Measurements from ENCODE around the gene HLTF. TPM values are rescaled to one million over a fixed set of nuclear protein-coding genes. Genes with fewer than 3 reads are reported as not detected.

HLTF gene
- total and polyA plus RNA-seq, 2 of the 13 experiments (the other 11 are each of a cell fraction or from before 2014, with no cell fraction given), result 12.0 to 22.9 TPM

GRCh38 chr3:148991219-148992026 is 94.9 kb downstream of the HLTF start, which contains the start of gene GYG1 (continued):
- TF ChIP-seq STAT6 (CRISPR knock-in tag; IDR thresholded peaks at IDR 0.05; ENCODE audit: borderline replicate concordance), result no peak
- no peak for TF ChIP-seq REXO4 (CRISPR knock-in tag; IDR thresholded peaks at IDR 0.05; ENCODE audit: borderline replicate concordance)
- TF ChIP-seq DRAP1 (CRISPR knock-in tag; IDR thresholded peaks at IDR 0.05), result peak; percentile 74
- TF ChIP-seq HES4 (CRISPR knock-in tag; IDR thresholded peaks at IDR 0.05; ENCODE audit: borderline replicate concordance), result peak; percentile 76
- TF ChIP-seq TBX3 (IDR thresholded peaks at IDR 0.05; ENCODE audit: borderline replicate concordance), result no peak
- peak; percentile 95 for TF ChIP-seq SALL2 (CRISPR knock-in tag; IDR thresholded peaks at IDR 0.05)
- peak; percentile 72; the same call in 1 of the 3 replicates for TF ChIP-seq MXI1 (IDR thresholded peaks at IDR 0.05; ENCODE audit: borderline replicate concordance, low read depth, low read length)
- TF ChIP-seq MYNN (CRISPR knock-in tag; IDR thresholded peaks at IDR 0.05; ENCODE audit: low read depth), result no peak
- 0 out of 2 replicates have a peak, but pooled peaks have one; percentile 53 for TF ChIP-seq ISL2 (CRISPR knock-in tag; IDR thresholded peaks at IDR 0.05)
- no peak for TF ChIP-seq ZBTB37 (CRISPR knock-in tag; IDR thresholded peaks at IDR 0.05)
- no peak for TF ChIP-seq SOX13 (IDR thresholded peaks at IDR 0.05)
- no peak; a peak in 1 of 4 replicates for TF ChIP-seq SOX13 (CRISPR knock-in tag; conservative IDR thresholded peaks at IDR 0.05 in 1 of 2, IDR thresholded peaks at IDR 0.05 in 1 of 2)
- no peak for TF ChIP-seq TOE1 (CRISPR knock-in tag; IDR thresholded peaks at IDR 0.05)
- no peak for TF ChIP-seq ZSCAN29 (CRISPR knock-in tag; conservative IDR thresholded peaks at IDR 0.05)
- no peak for TF ChIP-seq ZBTB8A (CRISPR knock-in tag; IDR thresholded peaks at IDR 0.05; ENCODE audit: borderline replicate concordance, low read depth)
- no peak for TF ChIP-seq KLF11 (CRISPR knock-in tag; IDR thresholded peaks at IDR 0.05)
- TF ChIP-seq SPEN (CRISPR knock-in tag; IDR thresholded peaks at IDR 0.05; ENCODE audit: low read depth), result peak; percentile 64
- TF ChIP-seq MED13 (CRISPR knock-in tag; IDR thresholded peaks at IDR 0.05), result 0 out of 2 replicates have a peak, but pooled peaks have one; percentile 38
- no peak; the same call in 1 of the 2 replicates for TF ChIP-seq KDM5A (IDR thresholded peaks at IDR 0.05; ENCODE audit: borderline replicate concordance, low read length)
- TF ChIP-seq NCOA2 (CRISPR knock-in tag; IDR thresholded peaks at IDR 0.05), result no peak
- peak; percentile 48; the same call in 1 of the 2 replicates for TF ChIP-seq ZSCAN9 (CRISPR knock-in tag; IDR thresholded peaks at IDR 0.05; ENCODE audit: borderline replicate concordance)
- peak; percentile 81; the same call in 1 of the 2 replicates for TF ChIP-seq SRY (CRISPR knock-in tag; IDR thresholded peaks at IDR 0.05)
- TF ChIP-seq ZNF558 (CRISPR knock-in tag; IDR thresholded peaks at IDR 0.05; ENCODE audit: borderline replicate concordance), result no peak
- peak; percentile 70 for TF ChIP-seq STAG1 (CRISPR knock-in tag; IDR thresholded peaks at IDR 0.05)
- TF ChIP-seq KAT8 (CRISPR knock-in tag; IDR thresholded peaks at IDR 0.05), result peak; percentile 44; the same call in 1 of the 2 replicates
- TF ChIP-seq ZNF674 (CRISPR knock-in tag; IDR thresholded peaks at IDR 0.05; ENCODE audit: low read depth), result no peak
- TF ChIP-seq U2AF1 (optimal IDR thresholded peaks at IDR 0.05; ENCODE audit: low read depth, low read length), result no peak
